OCI-LY7 (cell line): ENCODE results near the gene EIF4E1B.

ENCODE experiments used
- CTCF ChIP-seq: fragments of 200-600 bp; sonication (generic); conservative IDR thresholded peaks from 2 replicates; pipeline ENCODE4 v1.5.1; 2014; ENCODE audit warnings: mild to moderate bottlenecking, antibody characterized with exemption, low read length, moderate library complexity, mixed read lengths
- EZH2phosphoT487 ChIP-seq: fragments of 200-600 bp; sonication (generic); IDR thresholded peaks from 2 replicates; pipeline ENCODE4 v1.6.1; 2018; ENCODE audit warnings: low read depth, borderline replicate concordance, mild to moderate bottlenecking, mixed run types, antibody characterized with exemption, low read length, moderate library complexity, mixed read lengths

- TF ChIP-seq CTCF (peak; percentile 66), EZH2phosphoT487 (no peak)
These were observed 11.3 kb upstream of the EIF4E1B start for GRCh38 chr5:176619203-176619568.
